ENCODE results near the gene BABAM2. TPM values are rescaled to one million over a fixed set of nuclear protein-coding genes. Genes with fewer than 3 reads are reported as not detected.
"Not testable (repeated sequence)": the region's sequence is repeated elsewhere in the genome, so short reads cannot be mapped to it uniquely, and the experiment has no call there.

The BABAM2 gene
- polyA plus RNA-seq, 4 donors = 30.1 to 59.3 (median 55.6) TPM

- DNase-seq (ENCODE audit: low read depth in 4 of 4, low spot score in 3 of 4) = no peak
Observed at GRCh38 chr2:28009732-28010131, 119.2 kb downstream of the BABAM2 start.

GRCh38 chr2:28011322-28011737, 120.8 kb downstream of the BABAM2 start:
- DNase-seq (ENCODE audit: low read depth in 4 of 4, low spot score in 3 of 4) = no peak

- DNase-seq (ENCODE audit: low read depth in 4 of 4, low spot score in 3 of 4) = not testable (repeated sequence)
Observed at GRCh38 chr2:28018474-28018873, 127.9 kb downstream of the BABAM2 start.

- DNase-seq (ENCODE audit: low read depth in 4 of 4, low spot score in 3 of 4) = not testable (repeated sequence)
Observed at GRCh38 chr2:28019521-28019920, 129.0 kb downstream of the BABAM2 start.

- no peak for DNase-seq (ENCODE audit: low read depth in 4 of 4, low spot score in 3 of 4)
Observed at GRCh38 chr2:28021898-28022297, 131.4 kb downstream of the BABAM2 start.

GRCh38 chr2:28025123-28025522, 134.6 kb downstream of the BABAM2 start:
- no peak for DNase-seq (ENCODE audit: low read depth in 4 of 4, low spot score in 3 of 4)

- not testable (repeated sequence) for DNase-seq (ENCODE audit: low read depth in 4 of 4, low spot score in 3 of 4)
Observed at GRCh38 chr2:28026230-28026629, 135.7 kb downstream of the BABAM2 start.

- DNase-seq (ENCODE audit: low read depth in 4 of 4, low spot score in 3 of 4) = no peak
Observed at GRCh38 chr2:28028025-28028424, 137.5 kb downstream of the BABAM2 start.

GRCh38 chr2:28030600-28030999, 140.1 kb downstream of the BABAM2 start:
- DNase-seq (ENCODE audit: low read depth in 4 of 4, low spot score in 3 of 4) = no peak

- DNase-seq (ENCODE audit: low read depth in 4 of 4, low spot score in 3 of 4) = no peak
Observed at GRCh38 chr2:28032816-28033215, 142.3 kb downstream of the BABAM2 start.

GRCh38 chr2:28034696-28035095, 144.2 kb downstream of the BABAM2 start:
- DNase-seq (ENCODE audit: low read depth in 4 of 4, low spot score in 3 of 4) = no peak

- DNase-seq (ENCODE audit: low read depth in 4 of 4, low spot score in 3 of 4) = no peak
Observed at GRCh38 chr2:28035163-28035690, 144.7 kb downstream of the BABAM2 start.

- DNase-seq (ENCODE audit: low read depth in 4 of 4, low spot score in 3 of 4) = no peak
Observed at GRCh38 chr2:28035816-28036215, 145.3 kb downstream of the BABAM2 start.

GRCh38 chr2:28036307-28036706, 145.8 kb downstream of the BABAM2 start:
- no peak for DNase-seq (ENCODE audit: low read depth in 4 of 4, low spot score in 3 of 4)

GRCh38 chr2:28038722-28039121, 148.2 kb downstream of the BABAM2 start:
- no peak for DNase-seq (ENCODE audit: low read depth in 4 of 4, low spot score in 3 of 4)

- DNase-seq (ENCODE audit: low read depth in 4 of 4, low spot score in 3 of 4) = no peak
Observed at GRCh38 chr2:28045676-28046351, 155.3 kb downstream of the BABAM2 start.

GRCh38 chr2:28046921-28047320, 156.4 kb downstream of the BABAM2 start:
- no peak for DNase-seq (ENCODE audit: low read depth in 4 of 4, low spot score in 3 of 4)

GRCh38 chr2:28047681-28048080, 157.2 kb downstream of the BABAM2 start:
- DNase-seq (ENCODE audit: low read depth in 4 of 4, low spot score in 3 of 4) = no peak

- DNase-seq (ENCODE audit: low read depth in 4 of 4, low spot score in 3 of 4) = no peak
Observed at GRCh38 chr2:28048341-28048740, 157.8 kb downstream of the BABAM2 start.

- no peak for DNase-seq (ENCODE audit: low read depth in 4 of 4, low spot score in 3 of 4)
Observed at GRCh38 chr2:28049416-28049815, 158.9 kb downstream of the BABAM2 start.

GRCh38 chr2:28049899-28050298, 159.4 kb downstream of the BABAM2 start:
- DNase-seq (ENCODE audit: low read depth in 4 of 4, low spot score in 3 of 4) = no peak

GRCh38 chr2:28052691-28053090, 162.2 kb downstream of the BABAM2 start:
- no peak for DNase-seq (ENCODE audit: low read depth in 4 of 4, low spot score in 3 of 4)

GRCh38 chr2:28053597-28053996, 163.1 kb downstream of the BABAM2 start:
- no peak for DNase-seq (ENCODE audit: low read depth in 4 of 4, low spot score in 3 of 4)

All from left renal pelvis (tissue), 4 donors.